Activated CD4-positive, alpha-beta memory T cell treated with anti-CD3 and anti-CD28 coated beads for 36 hours (primary cell): ENCODE results near the gene SEMA7A. TPM values are rescaled to one million over a fixed set of nuclear protein-coding genes. Genes with fewer than 3 reads are reported as not detected.
A peak's percentile ranks its signal among the peaks of the same experiment; 100 is the strongest.

Experiments used
- CTCF ChIA-PET: fragments of 350-600 bp; sonication (Branson Sonifier 250); formaldehyde crosslinking; loops from one replicate; lab custom pipeline; 2021; ENCODE audit warnings: antibody characterized with exemption, inconsistent platforms; lab: Charles Lee
- POLR2A ChIA-PET: fragments of 350-600 bp; sonication (Branson Sonifier 250); formaldehyde crosslinking; loops from one replicate; lab custom pipeline; 2021; ENCODE audit warnings: antibody characterized with exemption; lab: Charles Lee
- DNase-seq: peaks from one replicate; pipeline ENCODE4 v3.0.0-alpha.2; 2020
- H3K27ac Mint-ChIP-seq: one replicate; pipeline ENCODE4 v1.8.0; 2021; ENCODE audit warnings: mixed read lengths
- H3K27me3 Mint-ChIP-seq: one replicate; pipeline ENCODE4 v1.8.0; 2021; ENCODE audit warnings: mixed read lengths
- H3K36me3 Mint-ChIP-seq: one replicate; pipeline ENCODE4 v1.8.0; 2021; ENCODE audit warnings: mixed read lengths
- H3K4me1 Mint-ChIP-seq: one replicate; pipeline ENCODE4 v1.8.0; 2021; ENCODE audit warnings: low read depth, mixed read lengths
- H3K4me3 Mint-ChIP-seq: one replicate; pipeline ENCODE4 v1.8.0; 2021; ENCODE audit warnings: mild to moderate bottlenecking, mixed read lengths
- H3K9me3 Mint-ChIP-seq: one replicate; pipeline ENCODE4 v1.8.0; 2021; ENCODE audit warnings: mixed read lengths
- intact Hi-C: fragments of 100-400 bp; cut with micrococcal nuclease; formaldehyde crosslinking; loops from one replicate; pipeline ENCODE4 v1.15.1; 2023
- total RNA-seq, 2 experiments: library from RNA; stranded (reverse); gene quantifications; one replicate each; pipeline ENCODE4 v1.2.3, GENCODE V29; 2021

SEMA7A gene
- total RNA-seq, 2 experiments from 2014 or later, result 65.9 to 68.4 TPM

DNA sequence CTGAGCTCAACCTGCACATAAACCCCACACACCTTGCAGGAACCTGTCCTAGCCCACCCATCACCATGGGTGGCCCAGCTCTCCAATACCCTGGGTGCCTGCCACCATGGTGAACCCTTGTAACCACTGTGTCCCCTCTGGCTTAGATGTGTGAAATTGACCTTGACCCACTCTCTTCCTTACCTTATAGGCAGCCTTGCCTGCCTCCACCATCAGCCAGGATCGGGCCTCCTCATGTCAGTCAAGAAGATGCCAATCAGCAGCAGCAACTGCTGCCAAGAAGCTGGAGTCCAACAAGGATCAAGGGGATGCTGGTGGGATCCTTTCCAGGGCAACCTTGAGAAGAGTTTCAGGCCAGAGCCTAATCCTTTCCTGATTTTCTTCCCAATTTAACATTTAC lies 57.5 kb downstream of the SEMA7A start:
- POLR2A ChIA-PET, result interaction anchor here (0.6 to 0.9 kb wide), 2 partner anchors 27 to 65 kb away, joined by 3 to 5 read pairs; no protein-coding TSS in a partner anchor
- CTCF ChIA-PET, result interaction anchor here (0.6 to 17.3 kb wide), 20 partner anchors 8 to 394 kb away, joined by 3 to 652 read pairs (median 5); partner anchors contain the start of genes SEMA7A and UBL7
- Mint-ChIP-seq H3K4me3 (no peak overlapping the region), H3K4me1 (peaks cover 39% of the 10 kb centered on the region), H3K36me3 (no peaks in the 10 kb centered on the region), H3K27ac (no peak overlapping the region), H3K9me3 (no peaks in the 10 kb centered on the region), H3K27me3 (no peaks in the 10 kb centered on the region)
- intact Hi-C loops, result no loop called here
- no peak for DNase-seq

DNA sequence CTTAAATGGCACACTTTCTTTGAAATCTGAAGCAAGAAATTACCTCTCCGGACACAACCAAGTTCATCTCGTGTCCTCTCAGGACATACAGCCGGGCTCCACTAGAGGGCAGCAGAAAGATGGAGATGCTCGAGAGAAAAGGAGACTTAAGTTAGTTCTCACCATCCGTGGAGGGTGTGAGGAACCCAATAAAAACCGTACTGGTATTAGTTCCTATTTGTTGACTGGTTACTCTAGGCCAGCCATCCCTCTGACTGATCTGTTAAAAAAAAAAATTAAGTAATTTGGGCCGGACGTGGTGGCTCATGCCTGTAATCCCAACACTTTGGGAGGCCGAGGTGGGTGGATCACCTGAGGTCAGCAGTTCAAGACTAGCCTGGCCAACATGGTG lies 58.5 kb downstream of the SEMA7A start:
- Mint-ChIP-seq H3K36me3 (no peaks in the 10 kb centered on the region), H3K4me1 (peaks cover 32% of the 10 kb centered on the region), H3K4me3 (no peak overlapping the region), H3K27ac (no peak overlapping the region), H3K27me3 (no peaks in the 10 kb centered on the region), H3K9me3 (no peaks in the 10 kb centered on the region)
- intact Hi-C loops, result loop anchor here (1.0 to 2.0 kb wide), 6 partner anchors 59 to 242 kb away; partner anchors contain the start of gene UBL7
- ChIA-PET CTCF (interaction anchor here (0.8 to 17.3 kb wide), 19 partner anchors 9 to 258 kb away, joined by 3 to 652 read pairs (median 5); partner anchors contain the start of genes SEMA7A and UBL7), POLR2A (no interaction called here)
- DNase-seq, result peak; percentile 91

DNA sequence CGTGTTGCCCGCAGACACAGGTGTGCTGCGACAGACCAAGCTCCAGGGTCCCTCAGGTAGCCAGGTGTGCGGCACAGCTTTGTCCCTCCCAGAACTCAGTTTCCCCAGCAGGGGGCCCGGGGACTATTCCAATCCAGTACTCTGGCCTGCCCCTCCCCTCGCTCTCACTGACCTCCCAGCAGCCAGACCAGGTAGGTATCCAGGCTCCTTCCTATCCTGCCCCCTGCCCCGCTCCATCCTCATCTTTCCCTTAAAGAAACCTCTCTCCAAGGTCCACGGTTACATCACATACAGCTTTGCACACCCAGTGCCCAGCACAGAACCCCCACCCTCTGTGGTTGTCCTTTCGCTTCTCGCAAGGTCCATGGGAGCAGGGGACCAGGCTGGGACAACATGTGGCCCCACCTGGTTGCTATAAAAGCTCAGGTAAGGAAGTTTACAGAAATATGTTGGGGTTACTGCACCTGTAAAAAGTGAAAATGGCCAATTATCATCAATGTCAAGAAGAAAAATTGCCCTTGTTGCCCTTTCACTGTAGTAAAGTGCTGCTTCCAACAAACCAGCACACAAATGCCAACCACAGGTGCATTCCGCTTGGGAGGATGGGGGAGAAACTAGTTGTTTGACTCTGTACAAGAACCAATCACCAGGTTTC lies 59.0 kb downstream of the SEMA7A start:
- Mint-ChIP-seq H3K27ac (no peak overlapping the region), H3K36me3 (no peaks in the 10 kb centered on the region), H3K9me3 (no peaks in the 10 kb centered on the region), H3K4me1 (peaks cover 32% of the 10 kb centered on the region), H3K27me3 (peaks cover 3% of the 10 kb centered on the region), H3K4me3 (peak overlapping the region; percentile 71)
- intact Hi-C loops, result loop anchor here (1.0 to 5.0 kb wide), 7 partner anchors 60 to 393 kb away; partner anchors contain the start of gene UBL7
- no peak for DNase-seq
- ChIA-PET POLR2A (interaction anchor here (0.6 to 1.3 kb wide), 4 partner anchors 58 to 240 kb away, joined by 3 to 5 read pairs (median 5); partner anchors contain the start of genes CLK3 and UBL7), CTCF (interaction anchor here (0.8 to 17.3 kb wide), 24 partner anchors 10 to 576 kb away, joined by 3 to 652 read pairs (median 4); partner anchors contain the start of genes ARID3B, SEMA7A and UBL7)

DNA sequence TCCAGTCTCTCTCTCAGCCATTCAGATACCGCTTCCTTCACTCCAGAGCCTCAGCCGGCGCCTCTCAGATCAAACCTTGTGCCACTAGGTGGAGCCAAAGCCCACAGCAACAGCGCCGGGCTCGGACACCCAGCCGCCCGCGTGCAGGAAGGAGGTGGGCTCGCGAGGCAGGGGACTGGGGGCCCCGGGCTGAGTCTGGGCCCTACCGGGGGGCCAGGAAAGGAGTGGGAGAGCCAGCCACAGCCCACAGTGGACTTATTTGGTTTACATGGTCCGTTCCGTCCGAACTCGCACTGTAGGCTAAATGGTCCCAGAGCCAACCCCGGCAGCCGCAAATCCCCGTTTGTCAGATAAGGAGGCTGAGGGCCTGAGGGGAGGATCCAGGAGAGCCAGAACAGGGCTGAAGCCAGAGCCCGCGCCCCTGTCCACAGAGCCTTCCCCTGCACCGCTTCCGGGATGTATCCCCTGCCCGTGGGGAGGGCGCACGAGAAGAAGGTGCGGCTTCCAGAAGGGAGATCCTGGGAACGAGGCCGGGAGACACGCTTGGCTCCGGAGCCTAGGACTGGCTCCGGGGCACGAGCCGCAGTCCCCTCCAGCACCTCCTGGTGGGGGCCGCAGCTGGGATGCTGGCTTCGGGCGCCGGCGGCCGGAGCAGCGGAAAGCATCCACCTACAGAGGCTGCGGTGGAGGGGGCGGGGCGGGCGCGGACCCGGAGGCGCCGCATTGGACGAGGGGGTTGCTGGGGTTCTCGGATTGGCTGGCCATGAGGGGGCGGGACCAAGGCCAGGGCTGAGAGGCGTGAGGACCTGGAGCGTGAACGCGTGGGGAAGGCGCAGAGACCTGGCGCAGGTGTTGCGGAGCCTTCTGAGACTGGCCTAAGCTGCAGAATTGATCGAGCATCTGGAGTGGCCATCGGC lies 59.8 kb downstream of the SEMA7A start:
- intact Hi-C loops, result loop anchor here (1.0 to 5.0 kb wide), 4 partner anchors 87 to 393 kb away; partner anchors contain the start of gene UBL7
- DNase-seq, result peak; percentile 97
- ChIA-PET CTCF (interaction anchor here (0.6 to 17.3 kb wide), 30 partner anchors 11 to 576 kb away, joined by 3 to 652 read pairs (median 4); partner anchors contain the start of genes ARID3B, CLK3, SEMA7A and UBL7), POLR2A (interaction anchor here (0.6 to 1.3 kb wide), 4 partner anchors 58 to 241 kb away, joined by 3 to 5 read pairs (median 5); partner anchors contain the start of genes CLK3 and UBL7)
- Mint-ChIP-seq H3K4me3 (peak overlapping the region; percentile 71), H3K27ac (peak overlapping the region; percentile 35), H3K4me1 (peaks cover 24% of the 10 kb centered on the region), H3K9me3 (no peaks in the 10 kb centered on the region), H3K36me3 (no peaks in the 10 kb centered on the region), H3K27me3 (peaks cover 3% of the 10 kb centered on the region)

DNA sequence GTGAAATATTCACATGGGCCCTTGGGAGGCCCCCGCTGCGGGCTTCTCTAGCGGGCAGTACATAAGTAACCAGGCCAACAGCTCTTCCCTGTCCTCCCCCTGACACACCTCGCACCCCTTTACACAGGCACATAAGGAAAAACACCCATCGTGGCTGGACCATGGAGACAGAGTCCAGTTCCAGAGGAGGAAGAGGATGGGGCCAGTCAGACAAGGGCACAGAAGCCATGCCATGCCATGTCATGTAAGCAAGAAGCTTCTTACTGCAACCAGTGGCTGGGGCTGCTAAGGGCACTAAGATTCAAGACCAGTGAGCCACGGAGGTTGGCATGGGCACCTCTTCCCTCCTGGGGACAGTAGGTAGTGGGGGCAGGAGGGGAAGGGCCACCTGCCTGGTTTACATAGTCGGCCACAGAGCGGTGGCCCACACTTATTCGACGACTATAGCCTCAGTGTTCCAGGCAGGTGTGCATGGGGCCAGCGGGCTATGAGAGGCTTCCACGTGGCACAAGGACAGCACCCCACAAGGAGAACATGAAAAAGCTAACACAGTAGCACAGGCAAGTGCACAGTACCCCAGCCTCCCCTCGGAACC lies 60.6 kb downstream of the SEMA7A start:
- H3K4me1 Mint-ChIP-seq, result peaks cover 16% of the 10 kb centered on the region
- no peaks in the 10 kb centered on the region for H3K9me3 Mint-ChIP-seq
- CTCF ChIA-PET, result interaction anchor here (0.6 to 17.3 kb wide), 17 partner anchors 9 to 398 kb away, joined by 3 to 652 read pairs (median 5); partner anchors contain the start of genes ARID3B, CLK3 and SEMA7A
- H3K36me3 Mint-ChIP-seq, result no peaks in the 10 kb centered on the region
- peak overlapping the region; percentile 71 for H3K4me3 Mint-ChIP-seq
- intact Hi-C loops, result loop anchor here (1.0 to 5.0 kb wide), 2 partner anchors 259 to 394 kb away; no protein-coding TSS in a partner anchor
- H3K27me3 Mint-ChIP-seq, result peaks cover 5% of the 10 kb centered on the region
- POLR2A ChIA-PET, result interaction anchor here (1.4 kb wide), 1 partner anchor 168 kb away, joined by 3 read pairs; the partner anchor contains the start of gene ARID3B
- no peak overlapping the region for H3K27ac Mint-ChIP-seq
- no peak for DNase-seq

DNA sequence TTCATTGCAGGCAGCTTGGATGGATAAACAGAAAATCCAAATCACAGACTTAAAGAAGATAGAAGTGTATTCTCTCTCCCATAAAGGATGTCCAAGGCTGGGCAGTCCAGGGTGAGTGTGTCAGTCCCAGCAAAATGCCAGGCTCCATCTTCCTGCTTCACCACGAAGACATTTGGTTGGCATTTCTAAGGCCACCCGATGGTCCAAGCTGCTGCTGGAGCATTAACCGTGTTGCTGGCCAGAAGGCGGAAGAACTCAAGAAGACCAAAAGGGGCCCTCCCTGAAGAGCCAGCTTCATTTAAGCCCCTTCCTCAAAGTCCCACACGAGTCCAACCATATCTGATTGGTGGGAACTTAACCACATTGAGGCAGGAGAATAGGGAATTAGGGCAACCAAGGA lies 63.3 kb downstream of the SEMA7A start:
- DNase-seq, result no peak
- intact Hi-C loops, result loop anchor here (5.0 kb wide), 1 partner anchor 397 kb away; no protein-coding TSS in a partner anchor
- peaks cover 22% of the 10 kb centered on the region for H3K27me3 Mint-ChIP-seq
- no peaks in the 10 kb centered on the region for H3K36me3 Mint-ChIP-seq
- H3K27ac Mint-ChIP-seq, result no peak overlapping the region
- no peak overlapping the region for H3K4me3 Mint-ChIP-seq
- H3K9me3 Mint-ChIP-seq, result no peaks in the 10 kb centered on the region
- POLR2A ChIA-PET, result no interaction called here
- H3K4me1 Mint-ChIP-seq, result peaks cover 13% of the 10 kb centered on the region
- CTCF ChIA-PET, result interaction anchor here (17.3 kb wide), 1 partner anchor 68 kb away, joined by 652 read pairs; the partner anchor contains the start of gene SEMA7A

DNA sequence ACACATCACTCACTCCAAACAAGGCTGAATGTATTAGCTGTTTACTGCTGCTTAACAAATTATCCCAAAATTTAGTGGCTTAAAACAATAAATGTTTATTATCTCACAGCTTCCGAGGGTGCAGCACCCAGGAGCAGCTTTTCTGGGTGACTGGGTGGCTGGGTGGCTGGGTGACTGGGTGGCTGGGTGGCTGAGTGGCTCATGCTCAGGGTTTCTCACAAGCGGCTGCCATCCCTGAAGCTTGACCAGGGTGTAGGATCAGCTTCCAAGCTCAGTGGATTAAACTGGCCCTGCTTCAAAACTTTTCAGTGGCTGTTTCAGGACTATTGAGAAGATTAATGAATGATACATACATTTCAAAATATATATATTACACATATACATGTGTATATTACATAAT lies 64.0 kb downstream of the SEMA7A start:
- no peaks in the 10 kb centered on the region for H3K36me3 Mint-ChIP-seq
- no peaks in the 10 kb centered on the region for H3K9me3 Mint-ChIP-seq
- H3K4me3 Mint-ChIP-seq, result no peak overlapping the region
- H3K4me1 Mint-ChIP-seq, result peaks cover 9% of the 10 kb centered on the region
- DNase-seq, result no peak
- ChIA-PET CTCF (interaction anchor here (1.5 to 17.3 kb wide), 2 partner anchors 68 to 252 kb away, joined by 5 to 652 read pairs; partner anchors contain the start of gene SEMA7A), POLR2A (no interaction called here)
- no peak overlapping the region for H3K27ac Mint-ChIP-seq
- peaks cover 28% of the 10 kb centered on the region for H3K27me3 Mint-ChIP-seq
- intact Hi-C loops, result loop anchor here (5.0 kb wide), 1 partner anchor 398 kb away; no protein-coding TSS in a partner anchor

DNA sequence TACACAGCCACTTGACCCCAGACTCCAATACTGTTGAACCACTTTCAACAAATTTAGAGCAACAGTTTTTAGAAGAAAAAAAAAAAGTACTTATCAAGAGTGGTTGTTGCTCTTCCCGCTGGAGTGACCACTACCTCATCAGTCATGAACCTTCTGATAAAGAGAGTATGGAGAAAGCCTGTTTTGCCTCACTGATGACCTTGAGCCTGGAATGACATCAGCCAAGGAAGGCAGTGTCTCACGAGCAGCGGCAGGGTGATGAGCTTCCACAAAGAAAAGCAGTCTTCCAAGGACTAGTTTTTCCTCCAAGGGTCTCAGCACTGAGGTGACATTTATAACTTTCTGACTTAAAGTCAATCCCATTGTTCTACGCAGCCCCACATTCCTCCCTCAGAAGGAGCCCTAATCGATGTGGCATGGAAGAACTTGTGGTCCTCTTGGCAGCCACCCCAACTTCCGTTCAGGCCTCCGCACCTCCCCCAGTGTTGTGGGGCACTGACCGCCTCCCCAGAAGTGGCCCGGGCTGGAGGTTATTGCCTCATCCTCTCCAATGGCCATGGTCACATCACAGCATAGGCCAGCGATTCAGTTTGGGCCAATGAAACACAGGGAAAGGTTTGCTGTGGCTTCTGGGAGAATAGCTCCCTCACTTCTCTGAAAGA lies 64.5 kb downstream of the SEMA7A start:
- no peak for DNase-seq
- H3K27ac Mint-ChIP-seq, result no peak overlapping the region
- intact Hi-C loops, result no loop called here
- no peaks in the 10 kb centered on the region for H3K36me3 Mint-ChIP-seq
- no peak overlapping the region for H3K4me3 Mint-ChIP-seq
- no peaks in the 10 kb centered on the region for H3K9me3 Mint-ChIP-seq
- H3K4me1 Mint-ChIP-seq, result peaks cover 3% of the 10 kb centered on the region
- POLR2A ChIA-PET, result no interaction called here
- H3K27me3 Mint-ChIP-seq, result peaks cover 33% of the 10 kb centered on the region
- CTCF ChIA-PET, result interaction anchor here (1.5 to 17.3 kb wide), 2 partner anchors 69 to 252 kb away, joined by 5 to 652 read pairs; partner anchors contain the start of gene SEMA7A

DNA sequence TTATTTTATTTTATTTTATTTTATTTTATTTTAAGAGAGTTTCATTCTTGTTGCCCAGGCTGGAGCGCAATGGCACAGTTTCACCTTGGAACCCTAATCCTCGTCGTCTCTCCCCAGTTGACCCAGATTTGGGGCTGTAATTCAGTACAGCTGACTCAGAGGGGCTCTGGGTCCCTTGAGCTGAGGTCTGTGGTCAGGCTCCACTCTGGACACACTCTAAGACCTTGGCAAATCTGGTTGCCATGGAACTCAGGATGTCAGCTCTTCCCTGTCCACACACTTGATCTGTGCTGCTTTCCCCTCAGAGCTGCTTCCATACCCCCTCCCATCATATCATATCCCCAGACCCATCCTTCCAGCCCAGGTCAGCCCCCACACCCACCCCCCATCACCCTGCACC lies 65.6 kb downstream of the SEMA7A start:
- ChIA-PET CTCF (interaction anchor here (1.3 to 2.2 kb wide), 2 partner anchors 14 to 122 kb away, joined by 3 to 7 read pairs; no protein-coding TSS in a partner anchor), POLR2A (no interaction called here)
- Mint-ChIP-seq H3K9me3 (no peaks in the 10 kb centered on the region), H3K27ac (no peak overlapping the region), H3K27me3 (peaks cover 33% of the 10 kb centered on the region), H3K4me3 (no peak overlapping the region), H3K4me1 (peaks cover 3% of the 10 kb centered on the region), H3K36me3 (no peaks in the 10 kb centered on the region)
- no peak for DNase-seq
- intact Hi-C loops, result no loop called here

DNA sequence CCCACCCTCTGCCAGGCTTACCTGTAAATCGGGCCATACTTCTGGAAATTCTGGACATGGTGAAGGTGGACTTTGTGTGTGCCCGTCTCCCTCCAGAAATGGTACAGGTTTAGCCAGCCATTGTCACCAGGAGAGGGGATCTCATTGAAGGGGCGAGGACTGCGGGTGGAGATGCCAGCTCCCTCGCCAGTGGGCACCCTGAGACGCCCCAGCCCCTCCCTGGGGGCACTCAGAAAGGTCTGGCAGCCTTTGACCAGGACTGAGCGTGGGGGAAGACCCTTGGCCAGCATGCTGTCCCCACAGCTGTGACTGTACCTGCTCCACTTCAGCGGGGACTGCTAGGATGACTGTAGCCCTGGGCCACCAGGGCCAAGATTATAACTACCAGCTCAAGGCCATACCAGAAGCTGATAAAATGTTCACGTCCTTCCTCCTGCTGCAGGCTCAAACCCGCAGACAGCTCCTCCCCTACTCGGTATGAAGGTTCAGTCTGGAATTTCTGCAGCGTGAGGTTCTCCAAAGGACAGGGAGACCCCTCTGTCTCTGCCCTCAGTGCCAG lies 66.4 kb downstream of the SEMA7A start, which contains the start of gene CYP11A1:
Gene CYP11A1 (minus strand): TSS at position 351 of the 559 bp plus-strand sequence. CDS start 61 bp downstream, at position 290.
- intact Hi-C loops, result no loop called here
- Mint-ChIP-seq H3K9me3 (no peaks in the 10 kb centered on the region), H3K36me3 (no peaks in the 10 kb centered on the region), H3K4me3 (no peak within 1 kb of the TSS), H3K4me1 (peaks cover 3% of the 10 kb centered on the region), H3K27me3 (peaks cover 33% of the 10 kb centered on the region), H3K27ac (no peak within 1 kb of the TSS)
- ChIA-PET POLR2A (no interaction called here), CTCF (interaction anchor here (1.3 to 2.2 kb wide), 2 partner anchors 15 to 122 kb away, joined by 3 to 7 read pairs; no protein-coding TSS in a partner anchor)
- DNase-seq, result no peak
